SU-DHL-6 (cell line): Measurements from ENCODE around the gene SHROOM1.

Source experiments
- CTCF ChIP-seq: fragments of 200-600 bp; sonication (generic); IDR thresholded peaks from one replicate; pipeline ENCODE4 v1.5.1; 2017; ENCODE audit warnings: antibody characterized with exemption, mild to moderate bottlenecking, low read length, moderate library complexity; ENCODE audit not compliant: insufficient read depth, poor library complexity, severe bottlenecking
- EZH2phosphoT487 ChIP-seq: fragments of 200-600 bp; sonication (generic), shearing (Covaris generic); conservative IDR thresholded peaks from 2 replicates; pipeline ENCODE4 v1.6.1; 2018; ENCODE audit warnings: mild to moderate bottlenecking, antibody characterized with exemption, low read length, moderate library complexity, mixed read lengths

GRCh38 chr5:132802044-132802684, 28.3 kb downstream of the SHROOM1 start:
- TF ChIP-seq CTCF (no peak), EZH2phosphoT487 (no peak)
